B cell (primary cell): ENCODE measurements around the gene IGF1R. TPM values are rescaled to one million over a fixed set of nuclear protein-coding genes. Genes with fewer than 3 reads are reported as not detected.

Source experiments
- ATAC-seq: fragments of 200-7000 bp; cut with Tn5 transposase; one replicate; pipeline ENCODE4 v1.10.0; 2021; ENCODE audit warnings: low read depth, mild to moderate bottlenecking, moderate number of reproducible peaks, moderate library complexity
- CTCF ChIA-PET: fragments of 350-600 bp; sonication (Branson Sonifier 250); formaldehyde crosslinking; loops from one replicate; lab custom pipeline; 2021; ENCODE audit warnings: antibody characterized with exemption, inconsistent platforms; lab: Charles Lee
- POLR2A ChIA-PET: fragments of 350-600 bp; sonication (Branson Sonifier 250); formaldehyde crosslinking; loops from one replicate; lab custom pipeline; 2021; ENCODE audit warnings: antibody characterized with exemption; lab: Charles Lee
- DNase-seq: peaks from one replicate; pipeline ENCODE4 v3.0.0; 2013
- H2AFZ ChIP-seq: 2 replicates; pipeline ENCODE4 v1.6.1; 2012; ENCODE audit warnings: mild to moderate bottlenecking, low read depth, low read length; ENCODE audit not compliant: insufficient read depth, poor library complexity, severe bottlenecking
- H3K27ac ChIP-seq, 2 donors: 1 replicate in 1 of 2; 2 replicates in 1 of 2; pipeline ENCODE4 v1.5.1; 2012 to 2013; ENCODE audit warnings: low read length in 2 of 2, mild to moderate bottlenecking in 2 of 2, moderate library complexity in 1 of 2
- H3K27me3 ChIP-seq, 4 experiments: fragments of 200-600 bp in 1 of 4; sonication (generic) in 1 of 4; replicated peaks in 1 of 4; 1 replicate in 2 of 4; 2 replicates in 2 of 4; pipeline versions ENCODE4 v1.6.1 to v1.7.0; 2013 to 2016; ENCODE audit warnings: low read length in 3 of 4, mild to moderate bottlenecking in 2 of 4, mixed read lengths in 1 of 4, moderate library complexity in 1 of 4; ENCODE audit not compliant: insufficient read depth in 4 of 4, control insufficient read depth in 3 of 4; ENCODE audit errors: control extremely low read depth in 1 of 4
- H3K36me3 ChIP-seq, 2 experiments: replicated peaks in 1 of 2; 1 replicate in 1 of 2; 2 replicates in 1 of 2; pipeline versions ENCODE4 v1.6.1 to v1.7.1; 2013; ENCODE audit warnings: low read length in 1 of 2; ENCODE audit not compliant: insufficient read depth in 2 of 2, control insufficient read depth in 1 of 2; ENCODE audit errors: control extremely low read depth in 1 of 2, extremely low read depth in 1 of 2
- H3K4me1 ChIP-seq, 2 donors: fragments of 200-600 bp in 1 of 2; sonication (generic) in 1 of 2; 1 replicate in 1 of 2; 2 replicates in 1 of 2; pipeline versions ENCODE4 v1.5.1 to v1.6.1; 2013 to 2017; ENCODE audit warnings: low read length in 2 of 2; ENCODE audit not compliant: control insufficient read depth in 2 of 2, insufficient read depth in 2 of 2
- H3K4me2 ChIP-seq: replicated peaks from 2 replicates; pipeline ENCODE3; 2012; ENCODE audit warnings: mild to moderate bottlenecking, low read depth, low read length; ENCODE audit not compliant: poor library complexity, severe bottlenecking
- H3K4me3 ChIP-seq, 5 experiments: fragments of 200-600 bp in 1 of 5; sonication (generic) in 1 of 5; 1 replicate in 3 of 5; 2 replicates in 2 of 5; pipeline versions ENCODE4 v1.5.1 to v1.7.0; 2011 to 2016; ENCODE audit warnings: low read length in 4 of 5, mild to moderate bottlenecking in 4 of 5, low read depth in 2 of 5, control low read depth in 1 of 5, moderate library complexity in 1 of 5; ENCODE audit not compliant: insufficient read depth in 1 of 5; ENCODE audit errors: control extremely low read depth in 1 of 5, extremely low read depth in 1 of 5
- H3K79me2 ChIP-seq: fragments of 200-600 bp; sonication (generic); one replicate; pipeline ENCODE4 v1.6.0; 2016; ENCODE audit warnings: low read length; ENCODE audit not compliant: control insufficient read depth, insufficient read depth
- H3K9ac ChIP-seq: fragments of 200-600 bp; sonication (generic); 2 replicates; pipeline ENCODE4 v1.6.1; 2017; ENCODE audit warnings: mild to moderate bottlenecking, low read length, moderate library complexity
- H3K9me3 ChIP-seq, 3 donors: one replicate each; pipeline versions ENCODE4 v1.6.1 to v1.7.1; 2013; ENCODE audit warnings: low read length in 2 of 3; ENCODE audit not compliant: control insufficient read depth in 2 of 3, insufficient read depth in 1 of 3; ENCODE audit errors: control extremely low read depth in 1 of 3
- H4K20me1 ChIP-seq: 2 replicates; pipeline ENCODE4 v1.6.0; 2012; ENCODE audit warnings: mild to moderate bottlenecking, low read length; ENCODE audit not compliant: insufficient read depth, control insufficient read depth, poor library complexity, severe bottlenecking
- H3K27ac Mint-ChIP-seq: one replicate; pipeline ENCODE4 v1.8.0; 2021; ENCODE audit warnings: mixed read lengths
- H3K27me3 Mint-ChIP-seq: one replicate; pipeline ENCODE4 v1.8.0; 2021; ENCODE audit warnings: mixed read lengths
- H3K4me1 Mint-ChIP-seq: one replicate; pipeline ENCODE4 v1.8.0; 2021; ENCODE audit warnings: mixed read lengths
- H3K4me3 Mint-ChIP-seq: one replicate; pipeline ENCODE4 v1.8.0; 2021; ENCODE audit warnings: mixed read lengths
- H3K9me3 Mint-ChIP-seq: one replicate; pipeline ENCODE4 v1.8.0; 2022; ENCODE audit warnings: mixed read lengths; ENCODE audit not compliant: insufficient read depth
- EZH2 ChIP-seq: IDR thresholded peaks from 2 replicates; pipeline ENCODE4 v1.6.1; 2012; ENCODE audit warnings: borderline replicate concordance, low read depth, mild to moderate bottlenecking, moderate library complexity, low read length; ENCODE audit not compliant: insufficient read depth, poor library complexity, severe bottlenecking
- WGBS: methylation state at CpG from one replicate; pipeline ENCODE4 v1.1.5; 2013; ENCODE audit warnings: missing lambda C conversion rate; ENCODE audit not compliant: insufficient coverage; 5-methylcytosine and 5-hydroxymethylcytosine counted together
- intact Hi-C: fragments of 100-400 bp; cut with micrococcal nuclease; formaldehyde crosslinking; loops from one replicate; pipeline ENCODE4 v1.10.0; 2022
- polyA plus RNA-seq: library from polyadenylated mRNA; depleted of rRNA; stranded (reverse); fragments of >200 nt; gene quantifications from 2 replicates; pipeline ENCODE4 v1.2.3, GENCODE V29; 2012
- total RNA-seq, 2 donors: library from RNA; stranded (reverse); fragments of 120-200 nt in 1 of 2; gene quantifications; 1 replicate in 1 of 2; 2 replicates in 1 of 2; pipeline versions ENCODE4 v1.2.3 to v1.2.4, GENCODE V29; 2013 to 2022
- TF ChIP-seq, protein P1 (sequence below): fragments of 200-600 bp; IDR thresholded peaks from one replicate; pipeline ENCODE4 v1.8.0; 2022; ENCODE audit warnings: antibody characterized with exemption, mild to moderate bottlenecking

The IGF1R gene
- total and polyA plus RNA-seq, 2 donors (not counting 1 experiment from before 2014, with no cell fraction given): 5.4 to 23.1 TPM

DNA sequence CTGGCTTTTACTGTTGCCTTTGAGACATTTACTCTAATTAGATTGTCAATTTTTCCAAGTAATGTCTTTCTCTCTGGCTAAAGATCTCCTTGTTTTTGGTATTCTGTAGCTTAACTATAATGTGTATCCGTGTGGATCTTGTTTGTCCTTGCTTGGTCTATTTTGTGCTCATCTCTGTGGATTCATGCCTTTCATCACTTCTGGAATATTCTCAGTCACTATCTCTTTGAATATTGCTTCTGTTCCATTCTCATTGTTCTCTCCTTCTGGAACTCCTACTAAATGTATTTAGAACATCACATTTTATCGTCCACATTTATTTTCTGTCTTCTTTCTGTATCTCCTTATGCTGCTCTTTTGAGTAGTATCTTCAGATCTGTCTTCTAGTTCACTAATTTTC lies 346.6 kb downstream of the IGF1R start:
- POLR2A ChIA-PET: no interaction called here
- Mint-ChIP-seq H3K4me3 (no peak overlapping the region), H3K9me3 (peaks cover 17% of the 10 kb centered on the region), H3K27ac (no peak overlapping the region), H3K27me3 (peaks cover 16% of the 10 kb centered on the region), H3K4me1 (no peaks in the 10 kb centered on the region)
- no peak for TF ChIP-seq EZH2
- TF ChIP-seq, protein P1, sequence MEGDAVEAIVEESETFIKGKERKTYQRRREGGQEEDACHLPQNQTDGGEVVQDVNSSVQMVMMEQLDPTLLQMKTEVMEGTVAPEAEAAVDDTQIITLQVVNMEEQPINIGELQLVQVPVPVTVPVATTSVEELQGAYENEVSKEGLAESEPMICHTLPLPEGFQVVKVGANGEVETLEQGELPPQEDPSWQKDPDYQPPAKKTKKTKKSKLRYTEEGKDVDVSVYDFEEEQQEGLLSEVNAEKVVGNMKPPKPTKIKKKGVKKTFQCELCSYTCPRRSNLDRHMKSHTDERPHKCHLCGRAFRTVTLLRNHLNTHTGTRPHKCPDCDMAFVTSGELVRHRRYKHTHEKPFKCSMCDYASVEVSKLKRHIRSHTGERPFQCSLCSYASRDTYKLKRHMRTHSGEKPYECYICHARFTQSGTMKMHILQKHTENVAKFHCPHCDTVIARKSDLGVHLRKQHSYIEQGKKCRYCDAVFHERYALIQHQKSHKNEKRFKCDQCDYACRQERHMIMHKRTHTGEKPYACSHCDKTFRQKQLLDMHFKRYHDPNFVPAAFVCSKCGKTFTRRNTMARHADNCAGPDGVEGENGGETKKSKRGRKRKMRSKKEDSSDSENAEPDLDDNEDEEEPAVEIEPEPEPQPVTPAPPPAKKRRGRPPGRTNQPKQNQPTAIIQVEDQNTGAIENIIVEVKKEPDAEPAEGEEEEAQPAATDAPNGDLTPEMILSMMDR: no peak
- intact Hi-C loops: no loop called here
- Histone ChIP-seq H3K4me2 (no peak overlapping the region), H4K20me1 (no peaks in the 10 kb centered on the region), H3K36me3 (no peaks in the 10 kb centered on the region), H3K4me1 (no peaks in the 10 kb centered on the region), H3K79me2 (no peaks in the 10 kb centered on the region), H3K27me3 (no peaks in the 10 kb centered on the region), H3K9ac (no peak overlapping the region), H3K27ac (no peak overlapping the region), H3K4me3 (no peak overlapping the region), H3K9me3 (peaks cover 0 to 11% (median 3%) of the 10 kb centered on the region in 3 donors), H2AFZ (no peak overlapping the region)
- WGBS: no CpG with 5 or more reads among the region's 2 CpGs
- DNase-seq: no peak
- ATAC-seq: no peak
- CTCF ChIA-PET: no interaction called here

DNA sequence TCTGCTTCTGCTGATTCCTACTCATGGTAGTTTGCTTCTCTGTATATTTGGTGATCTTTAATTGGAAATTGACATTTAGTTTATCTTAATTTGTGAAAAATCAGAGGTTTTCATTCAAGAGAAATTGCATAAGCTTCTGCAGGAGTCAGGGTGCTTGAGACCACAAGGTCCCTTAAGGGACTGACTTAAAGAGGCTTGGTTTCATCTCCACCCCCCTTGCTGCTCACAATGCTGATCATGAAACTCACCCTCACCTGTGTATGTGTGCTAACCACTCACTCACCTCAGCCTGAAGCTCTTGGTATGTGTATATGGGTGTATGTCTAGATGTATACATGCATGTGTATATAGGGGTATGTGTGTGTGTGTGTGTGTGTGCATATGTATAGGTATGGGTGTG lies 347.8 kb downstream of the IGF1R start:
- POLR2A ChIA-PET: no interaction called here
- no peak overlapping the region for H3K27ac Mint-ChIP-seq

More for the DNA sequence above, 347.8 kb downstream of the IGF1R start:
- intact Hi-C loops: no loop called here
- Histone ChIP-seq H3K27ac (no peak overlapping the region), H3K36me3 (no peaks in the 10 kb centered on the region), H3K4me1 (no peaks in the 10 kb centered on the region), H2AFZ (no peak overlapping the region), H3K4me2 (no peak overlapping the region), H4K20me1 (no peaks in the 10 kb centered on the region), H3K9me3 (peaks cover 0 to 11% (median 3%) of the 10 kb centered on the region in 3 donors), H3K79me2 (no peaks in the 10 kb centered on the region), H3K4me3 (no peak overlapping the region), H3K9ac (no peak overlapping the region), H3K27me3 (no peaks in the 10 kb centered on the region)
- peaks cover 17% of the 10 kb centered on the region for H3K9me3 Mint-ChIP-seq
- CTCF ChIA-PET: no interaction called here
- H3K4me1 Mint-ChIP-seq: no peaks in the 10 kb centered on the region
- peaks cover 19% of the 10 kb centered on the region for H3K27me3 Mint-ChIP-seq
- ATAC-seq (no peak), DNase-seq (no peak)
- H3K4me3 Mint-ChIP-seq: no peak overlapping the region
- no peak for TF ChIP-seq EZH2
- TF ChIP-seq, protein P1: no peak
